ENCODE measurements around the gene LCE1A.

LCE1A gene

GRCh38 chr1:152827173-152827572 is at the start of gene LCE1A:
LCE1A (plus strand) TSS chr1:152827473; CDS start chr1:152827473, 0 bp downstream.
- DNase-seq, result no peak

- peak in 2 of 3 donors; percentile 16 to 37 for DNase-seq
These were observed 49.6 kb upstream of the LCE1A start for GRCh38 chr1:152777510-152778137.

- DNase-seq, result no peak
These were observed 44.2 kb upstream of the LCE1A start for GRCh38 chr1:152783095-152783494.

GRCh38 chr1:152786077-152786476 is 41.2 kb upstream of the LCE1A start, which contains the start of gene LCE1E:
LCE1E (plus strand) TSS chr1:152786257; CDS start chr1:152787300, 1,043 bp downstream.
- no peak for DNase-seq

GRCh38 chr1:152795686-152796085 is 31.6 kb upstream of the LCE1A start:
- no peak for DNase-seq

GRCh38 chr1:152796421-152796820 is 30.9 kb upstream of the LCE1A start, which contains the start of gene LCE1D:
LCE1D (plus strand) TSS chr1:152796721; CDS start chr1:152797795, 1,074 bp downstream.
- DNase-seq, result no peak

- DNase-seq, result no peak
These were observed 25.9 kb upstream of the LCE1A start for GRCh38 chr1:152801333-152801732.

- no peak for DNase-seq
These were observed 20.7 kb upstream of the LCE1A start, which contains the start of gene LCE1C for GRCh38 chr1:152806576-152806975. LCE1C (minus strand) TSS chr1:152806651; CDS start chr1:152805478, 1,173 bp downstream.

- DNase-seq, result no peak
These were observed 16.2 kb upstream of the LCE1A start for GRCh38 chr1:152811050-152811449.

- no peak for DNase-seq
These were observed 15.6 kb upstream of the LCE1A start, which contains the start of gene LCE1B for GRCh38 chr1:152811671-152812070. LCE1B (plus strand) TSS chr1:152811971; CDS start chr1:152812447, 476 bp downstream.

- no peak for DNase-seq
These were observed 10.0 kb upstream of the LCE1A start for GRCh38 chr1:152817309-152817708.

GRCh38 chr1:152823294-152823693 is 4.0 kb upstream of the LCE1A start:
- no peak for DNase-seq

- DNase-seq, result no peak
These were observed 2.3 kb upstream of the LCE1A start for GRCh38 chr1:152824964-152825363.

- no peak for DNase-seq
These were observed 9.6 kb downstream of the LCE1A start for GRCh38 chr1:152836870-152837269.

- DNase-seq, result no peak
These were observed 15.3 kb downstream of the LCE1A start, which contains the start of gene LCE6A for GRCh38 chr1:152842556-152842955. LCE6A (plus strand) TSS chr1:152842856; CDS start chr1:152843521, 665 bp downstream.

GRCh38 chr1:152855661-152856060 is 28.4 kb downstream of the LCE1A start:
- DNase-seq, result no peak

GRCh38 chr1:152858062-152858461 is 30.8 kb downstream of the LCE1A start:
- no peak for DNase-seq

- peak in 1 of 3 donors; percentile 5 for DNase-seq
These were observed 32.4 kb downstream of the LCE1A start, which contains the start of gene LCE7A for GRCh38 chr1:152859696-152860095. LCE7A (plus strand) TSS chr1:152859996; CDS start chr1:152860698, 702 bp downstream.

GRCh38 chr1:152860129-152860528 is 32.9 kb downstream of the LCE1A start:
- DNase-seq, result peak in 1 of 3 donors; percentile 11

GRCh38 chr1:152861374-152861773 is 34.1 kb downstream of the LCE1A start:
- DNase-seq, result peak in 1 of 3 donors; percentile 11

- DNase-seq, result no peak
These were observed 37.2 kb downstream of the LCE1A start for GRCh38 chr1:152864443-152864842.

GRCh38 chr1:152866321-152866720 is 39.0 kb downstream of the LCE1A start:
- peak; percentile 3 to 25 (median 13) for DNase-seq

GRCh38 chr1:152869808-152870419 is 42.6 kb downstream of the LCE1A start:
- peak; percentile 63 to 81 (median 80) for DNase-seq
